SU-DHL-6 (cell line): ENCODE results near the gene LAGE3.

ENCODE experiments used
- H2AFZ ChIP-seq: fragments of 200-600 bp; sonication (generic); 2 replicates; pipeline ENCODE4 v1.6.1; 2014; ENCODE audit warnings: low read depth, mild to moderate bottlenecking, moderate library complexity, mixed read lengths, antibody characterized with exemption, low read length; ENCODE audit not compliant: severe bottlenecking
- H3F3A ChIP-seq: fragments of 200-600 bp; shearing (Covaris generic); 2 replicates; pipeline ENCODE4 v1.6.0; 2016; ENCODE audit warnings: antibody characterized with exemption, mild to moderate bottlenecking; ENCODE audit not compliant: insufficient read depth
- H3K27ac ChIP-seq: fragments of 200-600 bp; sonication (generic); 2 replicates; pipeline ENCODE4 v1.5.1; 2016; ENCODE audit warnings: low read depth, mild to moderate bottlenecking, low read length, moderate library complexity, mixed read lengths
- H3K27me3 ChIP-seq: fragments of 200-600 bp; sonication (generic), shearing (Covaris generic); 2 replicates; pipeline ENCODE4 v1.6.0; 2014; ENCODE audit warnings: mild to moderate bottlenecking, low read length
- H3K36me3 ChIP-seq: fragments of 200-600 bp; sonication (generic); 2 replicates; pipeline ENCODE4 v1.6.1; 2014; ENCODE audit warnings: mild to moderate bottlenecking, low read length, mixed read lengths
- H3K4me2 ChIP-seq: fragments of 300-600, 200-600 bp; shearing (Covaris generic), sonication (generic); 2 replicates; pipeline ENCODE4 v1.6.0; 2014; ENCODE audit warnings: low read length, low read depth, mild to moderate bottlenecking; ENCODE audit not compliant: poor library complexity, severe bottlenecking
- H3K4me3 ChIP-seq: fragments of 200-600 bp; sonication (generic); 2 replicates; pipeline ENCODE4 v1.5.1; 2014; ENCODE audit warnings: antibody characterized with exemption, low read length, mild to moderate bottlenecking, mixed read lengths; ENCODE audit not compliant: insufficient read depth, poor library complexity, severe bottlenecking
- H3K79me2 ChIP-seq: fragments of 200-600 bp; sonication (generic); 2 replicates; pipeline ENCODE4 v1.6.1; 2014; ENCODE audit warnings: mild to moderate bottlenecking, low read length, moderate library complexity; ENCODE audit not compliant: insufficient read depth
- H3K9ac ChIP-seq: fragments of 200-600 bp; sonication (generic); 2 replicates; pipeline ENCODE4 v1.7.0; 2014; ENCODE audit warnings: mild to moderate bottlenecking, low read length
- H3K9me2 ChIP-seq: fragments of 200-600 bp; sonication (generic); replicated peaks from 2 replicates; pipeline ENCODE4 v1.6.1; 2014; ENCODE audit warnings: low read length; ENCODE audit not compliant: insufficient read depth
- H3K9me3 ChIP-seq: fragments of 200-600 bp; sonication (generic); 2 replicates; pipeline ENCODE4 v1.6.1; 2014; ENCODE audit warnings: low read length, mixed read lengths; ENCODE audit not compliant: insufficient read depth
- H4K20me1 ChIP-seq: fragments of 200-600 bp; sonication (generic); 2 replicates; pipeline ENCODE4 v1.6.1; 2014; ENCODE audit warnings: low read depth, mild to moderate bottlenecking, antibody characterized with exemption, low read length, moderate library complexity, mixed read lengths
- EZH2phosphoT487 ChIP-seq: fragments of 200-600 bp; sonication (generic), shearing (Covaris generic); conservative IDR thresholded peaks from 2 replicates; pipeline ENCODE4 v1.6.1; 2018; ENCODE audit warnings: mild to moderate bottlenecking, antibody characterized with exemption, low read length, moderate library complexity, mixed read lengths
- TF ChIP-seq, protein P1 (sequence below): fragments of 200-600 bp; sonication (generic); IDR thresholded peaks from one replicate; pipeline ENCODE4 v1.5.1; 2017; ENCODE audit warnings: antibody characterized with exemption, mild to moderate bottlenecking, low read length, moderate library complexity; ENCODE audit not compliant: insufficient read depth, poor library complexity, severe bottlenecking

The LAGE3 gene

DNA sequence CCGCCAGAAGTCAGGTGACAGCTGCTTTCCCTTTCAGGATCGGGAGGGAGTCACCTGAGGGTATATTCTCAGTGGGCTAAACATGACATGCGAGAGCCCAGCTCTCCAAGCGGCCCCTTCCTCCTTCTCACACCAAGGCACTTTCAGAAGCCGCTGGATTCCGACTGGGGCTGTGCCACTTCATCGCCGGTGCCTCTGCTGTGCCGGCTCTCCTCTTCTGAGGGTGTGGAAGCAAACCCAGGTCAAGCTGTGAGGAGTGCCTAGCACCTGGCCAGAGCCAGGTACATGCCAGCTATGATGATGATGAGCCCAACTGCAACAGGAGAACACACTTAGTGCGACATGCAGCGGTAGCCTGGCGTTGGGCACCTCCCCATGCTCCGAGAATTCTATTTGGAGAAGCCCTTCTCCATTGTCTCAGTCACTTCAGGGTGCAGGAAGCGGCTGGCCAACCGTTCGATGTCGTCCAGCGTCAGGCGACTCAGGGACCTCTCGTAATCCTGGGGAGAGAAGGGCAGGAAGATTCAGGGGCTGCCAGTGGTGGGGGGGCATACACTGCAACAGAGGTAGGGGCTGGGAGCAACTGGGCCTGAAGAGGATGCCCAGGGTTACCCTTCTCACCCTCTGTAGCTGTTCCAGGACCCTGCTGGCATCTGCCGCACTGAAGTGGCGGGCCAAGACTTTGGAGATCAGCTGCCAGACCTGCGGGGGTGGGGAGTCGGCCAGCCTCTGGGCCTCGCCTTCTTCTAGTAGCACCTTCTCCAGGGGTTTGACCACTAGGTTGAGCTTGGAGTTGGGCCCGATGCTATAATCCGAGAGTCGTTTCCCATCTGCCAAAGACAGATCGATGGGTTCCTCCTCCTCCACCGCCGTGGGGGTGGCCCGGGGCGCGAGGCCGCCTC is 6.3 kb upstream of the LAGE3 start:
- TF ChIP-seq EZH2phosphoT487 = no peak
- TF ChIP-seq, protein P1, sequence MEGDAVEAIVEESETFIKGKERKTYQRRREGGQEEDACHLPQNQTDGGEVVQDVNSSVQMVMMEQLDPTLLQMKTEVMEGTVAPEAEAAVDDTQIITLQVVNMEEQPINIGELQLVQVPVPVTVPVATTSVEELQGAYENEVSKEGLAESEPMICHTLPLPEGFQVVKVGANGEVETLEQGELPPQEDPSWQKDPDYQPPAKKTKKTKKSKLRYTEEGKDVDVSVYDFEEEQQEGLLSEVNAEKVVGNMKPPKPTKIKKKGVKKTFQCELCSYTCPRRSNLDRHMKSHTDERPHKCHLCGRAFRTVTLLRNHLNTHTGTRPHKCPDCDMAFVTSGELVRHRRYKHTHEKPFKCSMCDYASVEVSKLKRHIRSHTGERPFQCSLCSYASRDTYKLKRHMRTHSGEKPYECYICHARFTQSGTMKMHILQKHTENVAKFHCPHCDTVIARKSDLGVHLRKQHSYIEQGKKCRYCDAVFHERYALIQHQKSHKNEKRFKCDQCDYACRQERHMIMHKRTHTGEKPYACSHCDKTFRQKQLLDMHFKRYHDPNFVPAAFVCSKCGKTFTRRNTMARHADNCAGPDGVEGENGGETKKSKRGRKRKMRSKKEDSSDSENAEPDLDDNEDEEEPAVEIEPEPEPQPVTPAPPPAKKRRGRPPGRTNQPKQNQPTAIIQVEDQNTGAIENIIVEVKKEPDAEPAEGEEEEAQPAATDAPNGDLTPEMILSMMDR = no peak
- peaks cover 18% of the 10 kb centered on the region for H3K79me2 ChIP-seq
- H3K36me3 ChIP-seq = no peaks in the 10 kb centered on the region
- no peak overlapping the region for H2AFZ ChIP-seq
- no peaks in the 10 kb centered on the region for H3K9me2 ChIP-seq
- no peaks in the 10 kb centered on the region for H3K9me3 ChIP-seq
- peaks cover 22% of the 10 kb centered on the region for H3F3A ChIP-seq
- peak overlapping the region; percentile 82 for H3K27ac ChIP-seq
- no peaks in the 10 kb centered on the region for H3K27me3 ChIP-seq
- H3K4me2 ChIP-seq = peak overlapping the region; percentile 89
- H3K9ac ChIP-seq = peak overlapping the region; percentile 100
- peak overlapping the region; percentile 74 for H3K4me3 ChIP-seq
- H4K20me1 ChIP-seq = no peaks in the 10 kb centered on the region

DNA sequence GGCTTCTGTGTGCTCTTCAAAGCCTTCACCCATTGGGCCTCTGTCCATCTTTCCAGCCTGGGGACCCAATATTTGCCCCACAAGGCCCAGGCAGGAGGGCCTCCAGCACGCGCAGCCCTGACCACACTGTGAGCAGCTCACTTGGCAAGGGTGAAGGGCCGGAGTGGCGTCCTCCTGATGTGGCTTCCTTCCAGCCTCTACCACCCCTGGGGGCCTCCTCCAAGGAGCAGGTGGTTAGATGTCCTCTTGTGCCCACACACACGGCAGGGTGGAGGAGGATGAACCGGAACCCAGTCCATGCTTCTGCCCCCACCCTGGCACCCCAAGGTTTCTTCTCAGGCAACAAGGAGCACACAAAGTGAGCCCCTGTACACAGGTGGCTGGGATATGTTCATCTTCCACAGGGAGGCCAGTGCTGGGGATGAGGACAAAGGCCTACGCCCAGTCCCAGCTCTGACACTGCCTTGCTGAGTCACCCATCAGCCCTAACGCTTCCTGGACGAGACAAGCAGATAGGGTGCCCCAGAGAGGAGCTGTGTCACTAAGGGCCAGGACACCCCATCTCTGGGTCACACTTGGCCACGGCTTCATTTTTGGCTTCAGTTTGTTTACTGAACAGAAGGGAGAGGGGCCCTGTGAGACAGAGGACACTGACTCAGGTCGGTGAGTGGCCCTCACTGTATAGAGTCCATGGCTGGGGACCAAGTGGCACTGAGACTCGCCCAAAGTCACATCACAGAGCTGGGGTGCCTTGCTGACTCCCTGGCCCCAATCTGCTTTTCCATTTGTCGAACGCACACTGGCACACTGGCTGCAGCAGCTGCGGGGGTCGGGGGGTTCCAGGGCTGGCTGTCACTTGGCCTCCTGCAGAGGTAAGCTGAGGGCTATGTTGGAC is 5.4 kb upstream of the LAGE3 start:
- no peak for TF ChIP-seq EZH2phosphoT487
- TF ChIP-seq, protein P1 = no peak
- Histone ChIP-seq H3K4me2 (peak overlapping the region; percentile 89), H3K9me2 (no peaks in the 10 kb centered on the region), H3K36me3 (no peaks in the 10 kb centered on the region), H3F3A (peaks cover 25% of the 10 kb centered on the region), H3K9me3 (no peaks in the 10 kb centered on the region), H3K27ac (no peak overlapping the region), H3K79me2 (peaks cover 18% of the 10 kb centered on the region), H3K27me3 (no peaks in the 10 kb centered on the region), H2AFZ (no peak overlapping the region), H4K20me1 (no peaks in the 10 kb centered on the region), H3K9ac (peak overlapping the region; percentile 100), H3K4me3 (peak overlapping the region; percentile 74)

DNA sequence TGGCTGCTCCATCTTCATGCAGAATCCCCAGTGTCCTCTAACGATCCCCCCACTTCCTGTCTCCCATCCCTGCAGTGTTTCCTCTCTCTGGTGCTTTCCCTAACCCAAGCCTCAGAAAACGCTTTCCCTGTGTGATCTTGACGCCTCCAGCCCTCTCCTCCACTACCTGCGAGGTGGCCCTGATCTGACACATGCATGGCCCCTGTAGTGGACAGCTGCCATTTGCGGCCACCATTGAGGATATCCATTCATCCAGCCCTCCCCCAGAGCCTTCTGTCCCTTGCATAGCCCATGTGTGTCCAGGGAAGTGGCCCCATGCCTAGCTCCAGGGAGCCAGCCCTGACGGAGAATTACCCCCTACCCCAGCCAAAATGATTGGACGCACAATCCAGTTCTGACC is 4.2 kb upstream of the LAGE3 start:
- Histone ChIP-seq H3F3A (peaks cover 25% of the 10 kb centered on the region), H3K4me3 (no peak overlapping the region), H3K36me3 (no peaks in the 10 kb centered on the region), H3K9me3 (no peaks in the 10 kb centered on the region), H3K9me2 (no peaks in the 10 kb centered on the region), H2AFZ (no peak overlapping the region), H3K9ac (no peak overlapping the region), H3K4me2 (no peak overlapping the region), H3K27me3 (no peaks in the 10 kb centered on the region), H3K79me2 (peaks cover 18% of the 10 kb centered on the region), H4K20me1 (no peaks in the 10 kb centered on the region), H3K27ac (0 out of 2 replicates have a peak overlapping the region, but pooled peaks have one; percentile 73)
- TF ChIP-seq EZH2phosphoT487 = no peak
- TF ChIP-seq, protein P1 = no peak
